DMS 273 (cell line): ENCODE measurements around the gene PRR29.
"Not testable (repeated sequence)": the region's sequence is repeated elsewhere in the genome, so short reads cannot be mapped to it uniquely, and the experiment has no call there.

Source experiments
- DNase-seq: peaks from one replicate; lab custom pipeline; 2025; ENCODE audit not compliant: unreplicated experiment; lab: John Stamatoyannopoulos, UW

PRR29 gene

GRCh38 chr17:64008830-64009229 is 10.7 kb downstream of the PRR29 start:
- no peak for DNase-seq

GRCh38 chr17:64009571-64010402 is 11.6 kb downstream of the PRR29 start:
- DNase-seq: no peak

GRCh38 chr17:64015447-64015846 is 17.3 kb downstream of the PRR29 start:
- no peak for DNase-seq

- DNase-seq: no peak
These were observed 18.2 kb downstream of the PRR29 start for GRCh38 chr17:64016231-64016784.

GRCh38 chr17:64016974-64017373 is 18.8 kb downstream of the PRR29 start:
- DNase-seq: no peak

- peak; percentile 16 for DNase-seq
These were observed 19.3 kb downstream of the PRR29 start for GRCh38 chr17:64017381-64017980.

- DNase-seq: not testable (repeated sequence)
These were observed 21.4 kb downstream of the PRR29 start for GRCh38 chr17:64019551-64019961.

GRCh38 chr17:64020056-64020766 is 22.1 kb downstream of the PRR29 start, which contains the start of gene ICAM2:
Gene ICAM2, minus strand, starts transcription at chr17:64020633. Its CDS starts 13,942 bp downstream, at chr17:64006691.
- DNase-seq: no peak

- no peak for DNase-seq
These were observed 24.5 kb downstream of the PRR29 start for GRCh38 chr17:64022611-64023063.

GRCh38 chr17:64024215-64024654 is 26.1 kb downstream of the PRR29 start:
- DNase-seq: no peak

- DNase-seq: no peak
These were observed 26.9 kb downstream of the PRR29 start for GRCh38 chr17:64024781-64025731.

GRCh38 chr17:64025732-64026294 is 27.7 kb downstream of the PRR29 start:
- peak; percentile 93 for DNase-seq

GRCh38 chr17:64028874-64029464 is 30.8 kb downstream of the PRR29 start:
- DNase-seq: peak; percentile 80

- DNase-seq: no peak
These were observed 33.9 kb downstream of the PRR29 start for GRCh38 chr17:64032081-64032480.

- DNase-seq: no peak
These were observed 38.2 kb downstream of the PRR29 start for GRCh38 chr17:64036198-64036922.

- DNase-seq: no peak
These were observed 39.0 kb downstream of the PRR29 start for GRCh38 chr17:64037180-64037579.

- DNase-seq: no peak
These were observed 39.7 kb downstream of the PRR29 start for GRCh38 chr17:64037802-64038201.

- no peak for DNase-seq
These were observed 40.4 kb downstream of the PRR29 start for GRCh38 chr17:64038331-64039105.
